K562 (cell line): ENCODE measurements around the gene PDE4DIP. TPM values are rescaled to one million over a fixed set of nuclear protein-coding genes. Genes with fewer than 3 reads are reported as not detected.
"Not testable (repeated sequence)": the region's sequence is repeated elsewhere in the genome, so short reads cannot be mapped to it uniquely, and the experiment has no call there.

Experiments
- ATAC-seq: fragments of 200-7000 bp; cut with Tn5 transposase; 3 replicates; pipeline ENCODE4 v1.9.1; 2020; ENCODE audit warnings: moderate library complexity
- BruUV-seq: library from RNA; stranded (reverse); fragments of 400-500 nt; replicated peaks from 2 replicates; lab custom pipeline; 2021; lab: Mats Ljungman, UMichigan
- CTCF ChIA-PET: fragments of 300-600 bp; formaldehyde crosslinking; extraction: SDS; loops from one replicate; lab custom pipeline; 2021; ENCODE audit warnings: low intra/inter-chr PET ratio; lab: Yijun Ruan, JAX
- POLR2A ChIA-PET: fragments of 300-600, 350-650 bp; sonication (Branson Sonifier 250); formaldehyde crosslinking; extraction: SDS; loops from one replicate; lab custom pipeline; 2021; ENCODE audit warnings: antibody characterized with exemption, inconsistent platforms; lab: Yijun Ruan, JAX
- DNase-seq, 4 experiments: peaks; one replicate each; pipeline versions ENCODE4 v3.0.0 to v3.0.0-alpha.2; 2011 to 2018; ENCODE audit warnings: low spot score in 3 of 4, mixed read lengths in 3 of 4; ENCODE audit errors: extremely low read depth in 1 of 4
- FAIRE-seq: peaks from 2 replicates; lab custom pipeline; 2011; peaks lifted over from hg19 to GRCh38; lab: Jason Lieb, UNC
- H2AFZ ChIP-seq: 2 replicates; pipeline ENCODE4 v1.6.0; 2011; ENCODE audit warnings: low read depth, low read length, control low read depth, inconsistent platforms
- H3K27ac ChIP-seq: fragments of 200-600 bp; 3 replicates; pipeline ENCODE4 v1.8.0; 2011; ENCODE audit warnings: low read depth, mild to moderate bottlenecking, control low read depth, inconsistent platforms, low read length, moderate library complexity, mixed read lengths; ENCODE audit errors: extremely low read depth
- H3K27me3 ChIP-seq, 2 experiments: fragments of 300-600 bp in 1 of 2; 2 replicates in 1 of 2; 3 replicates in 1 of 2; pipeline versions ENCODE4 v1.6.0 to v1.8.0; 2011; ENCODE audit warnings: inconsistent platforms in 2 of 2, low read length in 2 of 2, mild to moderate bottlenecking in 1 of 2, mixed read lengths in 1 of 2, moderate library complexity in 1 of 2; ENCODE audit not compliant: control insufficient read depth in 2 of 2, insufficient read depth in 2 of 2
- H3K36me3 ChIP-seq: fragments of 300-600 bp; 3 replicates; pipeline ENCODE4 v1.8.0; 2011; ENCODE audit warnings: mild to moderate bottlenecking, low read length, inconsistent platforms; ENCODE audit not compliant: control insufficient read depth, insufficient read depth
- H3K4me1 ChIP-seq, 2 experiments: fragments of 200-600 bp in 1 of 2; replicated peaks in 1 of 2; 2 replicates in 1 of 2; 3 replicates in 1 of 2; pipeline versions ENCODE4 v1.5.1 to v1.8.0; 2011; ENCODE audit warnings: inconsistent platforms in 2 of 2, low read length in 2 of 2, mild to moderate bottlenecking in 1 of 2, mixed read lengths in 1 of 2, moderate library complexity in 1 of 2; ENCODE audit not compliant: control insufficient read depth in 2 of 2, insufficient read depth in 2 of 2
- H3K4me2 ChIP-seq: 2 replicates; pipeline ENCODE4 v1.6.1; 2011; ENCODE audit warnings: low read length, control low read depth, inconsistent platforms, mixed read lengths; ENCODE audit not compliant: insufficient read depth
- H3K4me3 ChIP-seq: fragments of 200-600 bp; sonication (generic), shearing (Covaris generic); 2 replicates; pipeline ENCODE4 v1.5.1; 2016; ENCODE audit warnings: control low read depth, inconsistent platforms
- H3K79me2 ChIP-seq: fragments of 200-600 bp; 3 replicates; pipeline ENCODE4 v1.8.0; 2011; ENCODE audit warnings: low read length, inconsistent platforms; ENCODE audit not compliant: control insufficient read depth, insufficient read depth
- H3K9ac ChIP-seq, 2 experiments: 2 replicates each; pipeline versions ENCODE4 v1.6.0 to v1.6.1; 2011; ENCODE audit warnings: low read depth in 2 of 2, low read length in 2 of 2, control low read depth in 1 of 2, inconsistent platforms in 1 of 2, mild to moderate bottlenecking in 1 of 2, mixed read lengths in 1 of 2; ENCODE audit not compliant: insufficient read depth in 1 of 2
- H3K9me1 ChIP-seq: one replicate; pipeline ENCODE4 v1.6.0; 2011; ENCODE audit warnings: inconsistent platforms, mild to moderate bottlenecking, low read length, moderate library complexity; ENCODE audit not compliant: control insufficient read depth, insufficient read depth
- H3K9me3 ChIP-seq: replicated peaks from 2 replicates; pipeline ENCODE4 v1.5.1; 2011; ENCODE audit warnings: low read depth, low read length, inconsistent platforms; ENCODE audit not compliant: control insufficient read depth, insufficient read depth
- H4K20me1 ChIP-seq: replicated peaks from 2 replicates; pipeline ENCODE4 v1.6.1; 2011; ENCODE audit warnings: low read length, inconsistent platforms, mixed read lengths; ENCODE audit not compliant: control insufficient read depth, insufficient read depth
- WGBS: fragments of 100-300 bp; shearing (Covaris generic); methylation state at CpG from one replicate; pipeline ENCODE4 v1.1.6; 2016; ENCODE audit warnings: low coverage, mixed read lengths; ENCODE audit not compliant: insufficient coverage; ENCODE audit errors: missing lambda C conversion rate; 5-methylcytosine and 5-hydroxymethylcytosine counted together
- in situ Hi-C: fragments of 300-500 bp; cut with MboI; formaldehyde crosslinking; loops from 4 replicates; pipeline ENCODE4 v1.15.0; 2018; ENCODE audit warnings: inconsistent platforms, mixed read lengths
- intact Hi-C: fragments of 100-400 bp; cut with micrococcal nuclease; formaldehyde crosslinking; loops from 2 replicates; pipeline ENCODE4 v1.14.2; 2022
- polyA plus RNA-seq, 8 experiments: library from polyadenylated mRNA; depleted of rRNA in 4 of 8; stranded (reverse) in 5 of 8; unstranded in 3 of 8; fragments of >200 nt; fragmentation: Nextera tagmentation in 2 of 8; fragmentation: Illumina TruSeq in 1 of 8; extraction: Ambion mirVana in 2 of 8; extraction: Trizol in 1 of 8; gene quantifications; 2 replicates each; pipeline versions ENCODE4 v1.2.1 to v1.2.3, GENCODE V29; 2011 to 2014; ENCODE audit warnings: inconsistent platforms in 1 of 8, missing spikeins in 1 of 8
- total RNA-seq, 7 experiments: library from RNA; depleted of rRNA in 6 of 7; stranded (reverse); fragments of >200 nt in 6 of 7; fragmentation: Illumina TruSeq in 2 of 7; extraction: Trizol in 2 of 7; gene quantifications; 2 replicates each; pipeline versions ENCODE4 v1.2.1 to v1.2.3, GENCODE V29; 2011 to 2021; ENCODE audit warnings: low replicate concordance in 1 of 7

PDE4DIP gene
- total and polyA plus RNA-seq, 9 of the 15 experiments (the other 6 are each of a cell fraction or from before 2014, with no cell fraction given) = 148 to 355 (median 260) TPM

- H3K36me3 ChIP-seq, H3K9me1 ChIP-seq, CTCF ChIA-PET, H3K27me3 ChIP-seq, H2AFZ ChIP-seq, H3K27ac ChIP-seq, H3K4me1 ChIP-seq, H3K4me2 ChIP-seq, in situ Hi-C loops, H4K20me1 ChIP-seq, POLR2A ChIA-PET, H3K9ac ChIP-seq, DNase-seq, H3K9me3 ChIP-seq, BruUV-seq, H3K4me3 ChIP-seq, H3K79me2 ChIP-seq, FAIRE-seq, intact Hi-C loops: not testable (repeated sequence)
- no CpG with 5 or more reads among the region's 4 CpGs for WGBS
- ATAC-seq = peak; percentile 69
Measured at GRCh38 chr1:148845068-148845467, 840 bp downstream of the PDE4DIP start.

- H3K9me1 ChIP-seq, POLR2A ChIA-PET, H3K36me3 ChIP-seq, intact Hi-C loops, H3K4me3 ChIP-seq, H2AFZ ChIP-seq, H3K4me2 ChIP-seq, BruUV-seq, H3K9me3 ChIP-seq, FAIRE-seq, in situ Hi-C loops, H3K79me2 ChIP-seq, H3K9ac ChIP-seq, ATAC-seq, DNase-seq, H4K20me1 ChIP-seq, H3K27ac ChIP-seq, H3K27me3 ChIP-seq, H3K4me1 ChIP-seq, CTCF ChIA-PET: not testable (repeated sequence)
- WGBS = no CpG with 5 or more reads among the region's 2 CpGs
Measured at GRCh38 chr1:148850347-148850746, 6.1 kb downstream of the PDE4DIP start.

GRCh38 chr1:148850840-148851239 is 6.6 kb downstream of the PDE4DIP start:
- intact Hi-C loops, ATAC-seq: not testable (repeated sequence)

GRCh38 chr1:148851684-148852083 is 7.5 kb downstream of the PDE4DIP start:
- ATAC-seq, FAIRE-seq, DNase-seq, H4K20me1 ChIP-seq, intact Hi-C loops, H3K79me2 ChIP-seq, H3K9me3 ChIP-seq, H3K4me2 ChIP-seq, H3K4me1 ChIP-seq, POLR2A ChIA-PET, BruUV-seq, CTCF ChIA-PET, H3K9me1 ChIP-seq, H3K9ac ChIP-seq, H2AFZ ChIP-seq, H3K4me3 ChIP-seq, H3K36me3 ChIP-seq, H3K27ac ChIP-seq, in situ Hi-C loops, H3K27me3 ChIP-seq: not testable (repeated sequence)
- no CpG with 5 or more reads among the region's 2 CpGs for WGBS

More at GRCh38 chr1:148850840-148851239, 6.6 kb downstream of the PDE4DIP start:
- H3K9me3 ChIP-seq, H3K9ac ChIP-seq, BruUV-seq, H3K4me2 ChIP-seq, FAIRE-seq, in situ Hi-C loops, H3K9me1 ChIP-seq, H3K27ac ChIP-seq, H3K36me3 ChIP-seq, H3K4me3 ChIP-seq, DNase-seq, CTCF ChIA-PET, H2AFZ ChIP-seq, H4K20me1 ChIP-seq, H3K79me2 ChIP-seq, H3K4me1 ChIP-seq, H3K27me3 ChIP-seq, POLR2A ChIA-PET: not testable (repeated sequence)
